Measurements from ENCODE around the gene SLC7A1. TPM values are rescaled to one million over a fixed set of nuclear protein-coding genes. Genes with fewer than 3 reads are reported as not detected.

Gene SLC7A1
- total and polyA plus RNA-seq, 2 donors (not counting 3 experiments of a cell fraction or from before 2014, with no cell fraction given), result 21.0 to 79.3 TPM

GRCh38 chr13:29504691-29505090 lies 90.8 kb downstream of the SLC7A1 start:
- Histone ChIP-seq H3K27ac (ENCODE audit: insufficient read depth, low read depth, low read length) (no peak overlapping the region), H3K9ac (replicated peaks; ENCODE audit: extremely low read depth, insufficient read depth, low read length) (no peak overlapping the region), H2AFZ (ENCODE audit: low read depth, low read length) (no peak overlapping the region), H3K79me2 (ENCODE audit: control insufficient read depth, insufficient read depth, low read length) (no peaks in the 10 kb centered on the region), H3K9me1 (replicated peaks; ENCODE audit: control insufficient read depth, extremely low read depth, insufficient read depth, low read length) (no peaks in the 10 kb centered on the region), H3K9me3 (replicated peaks; ENCODE audit: control insufficient read depth, insufficient read depth, low read length) (no peaks in the 10 kb centered on the region), H3K27me3 (ENCODE audit: control insufficient read depth in 2 of 2, insufficient read depth in 2 of 2, low read length in 2 of 2) (peaks cover 7 to 12% of the 10 kb centered on the region in 2 experiments), H4K20me1 (replicated peaks; ENCODE audit: control insufficient read depth, extremely low read depth, insufficient read depth, low read length) (no peaks in the 10 kb centered on the region), H3K4me1 (ENCODE audit: control insufficient read depth, extremely low read depth, insufficient read depth, low read length) (no peaks in the 10 kb centered on the region), H3K4me3 (replicated peaks in 1 of 3; ENCODE audit: insufficient read depth in 1 of 3, low read depth in 1 of 3, low read length in 3 of 3) (no peak overlapping the region), H3K4me2 (ENCODE audit: insufficient read depth, low read length) (no peak overlapping the region), H3K36me3 (ENCODE audit: control insufficient read depth in 2 of 2, extremely low read depth in 1 of 2, insufficient read depth in 2 of 2, low read length in 2 of 2) (no peaks in the 10 kb centered on the region)
- no TSS peak for BruUV-seq (replicated peaks)
- ChIA-PET POLR2A (no interaction called here), CTCF (interaction anchor here (0.9 to 10.8 kb wide), 3 partner anchors 33 to 610 kb away, joined by 3 to 301 read pairs (median 18); no protein-coding TSS in a partner anchor)
- dilution Hi-C loops (cut with MboI; ENCODE audit: extremely low pct_ligation_motif_present, low sequenced_read_pairs), result no loop called here
- no peak for TF ChIP-seq MAX (IDR thresholded peaks at IDR 0.05; ENCODE audit: insufficient read depth, insufficient read length)
- TF ChIP-seq EZH2 (IDR thresholded peaks at IDR 0.05; ENCODE audit: borderline replicate concordance, low read depth, low read length, severe bottlenecking), result no peak
- no peak for FAIRE-seq
- intact Hi-C loops (cut with micrococcal nuclease), result no loop called here
- DNase-seq (ENCODE audit: low read depth, low spot score), result no peak

GRCh38 chr13:29503041-29503837 lies 92.2 kb downstream of the SLC7A1 start:
- CTCF ChIA-PET, result interaction anchor here (0.8 to 10.8 kb wide), 10 partner anchors 16 to 610 kb away, joined by 3 to 301 read pairs (median 3); no protein-coding TSS in a partner anchor

More at GRCh38 chr13:29503041-29503837, 92.2 kb downstream of the SLC7A1 start:
- no peak for TF ChIP-seq MYC (IDR thresholded peaks at IDR 0.05; ENCODE audit: low read depth, low read length)
- TF ChIP-seq GATA2 (IDR thresholded peaks at IDR 0.05; ENCODE audit: insufficient read depth, insufficient read length, low read depth, low read length), result no peak
- TF ChIP-seq POLR2AphosphoS5 (IDR thresholded peaks at IDR 0.05; ENCODE audit: insufficient read depth, low read depth, low read length), result no peak
- TF ChIP-seq POLR2A (IDR thresholded peaks at IDR 0.05; ENCODE audit: low read depth, low read length), result no peak
- TF ChIP-seq CTCF (IDR thresholded peaks at IDR 0.05; ENCODE audit: extremely low read depth in 1 of 2, insufficient read depth in 1 of 2, low read depth in 1 of 2, low read length in 2 of 2), result no peak
- TF ChIP-seq JUN (IDR thresholded peaks at IDR 0.05; ENCODE audit: borderline replicate concordance, insufficient read depth, insufficient read length, low read depth), result no peak
- TF ChIP-seq FOS (IDR thresholded peaks at IDR 0.05; ENCODE audit: borderline replicate concordance, insufficient read depth, low read length), result no peak
- TF ChIP-seq MAX (IDR thresholded peaks at IDR 0.05; ENCODE audit: insufficient read depth, insufficient read length), result no peak
- no peak for TF ChIP-seq EZH2 (IDR thresholded peaks at IDR 0.05; ENCODE audit: borderline replicate concordance, low read depth, low read length, severe bottlenecking)
- Histone ChIP-seq H4K20me1 (replicated peaks; ENCODE audit: control insufficient read depth, extremely low read depth, insufficient read depth, low read length) (no peaks in the 10 kb centered on the region), H3K9ac (replicated peaks; ENCODE audit: extremely low read depth, insufficient read depth, low read length) (no peak overlapping the region), H3K27me3 (ENCODE audit: control insufficient read depth in 2 of 2, insufficient read depth in 2 of 2, low read length in 2 of 2) (peaks cover 10 to 12% of the 10 kb centered on the region in 2 experiments), H3K4me3 (replicated peaks in 1 of 3; ENCODE audit: insufficient read depth in 1 of 3, low read depth in 1 of 3, low read length in 3 of 3) (no peak overlapping the region), H3K9me1 (replicated peaks; ENCODE audit: control insufficient read depth, extremely low read depth, insufficient read depth, low read length) (no peaks in the 10 kb centered on the region), H3K27ac (ENCODE audit: insufficient read depth, low read depth, low read length) (no peak overlapping the region), H3K4me2 (ENCODE audit: insufficient read depth, low read length) (no peak overlapping the region), H3K36me3 (ENCODE audit: control insufficient read depth in 2 of 2, extremely low read depth in 1 of 2, insufficient read depth in 2 of 2, low read length in 2 of 2) (no peaks in the 10 kb centered on the region), H3K4me1 (ENCODE audit: control insufficient read depth, extremely low read depth, insufficient read depth, low read length) (no peaks in the 10 kb centered on the region), H2AFZ (ENCODE audit: low read depth, low read length) (peak overlapping the region; percentile 45), H3K9me3 (replicated peaks; ENCODE audit: control insufficient read depth, insufficient read depth, low read length) (no peaks in the 10 kb centered on the region), H3K79me2 (ENCODE audit: control insufficient read depth, insufficient read depth, low read length) (no peaks in the 10 kb centered on the region)
- peak; percentile 13 for DNase-seq (ENCODE audit: low read depth, low spot score)
- intact Hi-C loops (cut with micrococcal nuclease) (no loop called here), dilution Hi-C loops (cut with MboI; ENCODE audit: extremely low pct_ligation_motif_present, low sequenced_read_pairs) (no loop called here)
- BruUV-seq (replicated peaks), result no TSS peak
- POLR2A ChIA-PET, result no interaction called here
- no peak for FAIRE-seq

All from endothelial cell of umbilical vein (primary cell).